Measurements from ENCODE around the gene TSPAN18. TPM values are rescaled to one million over a fixed set of nuclear protein-coding genes. Genes with fewer than 3 reads are reported as not detected.
A peak's percentile ranks its signal among the peaks of the same experiment; 100 is the strongest.

TSPAN18 gene
- total RNA-seq, 1 experiment from 2014 or later = 0.77 TPM

DNA sequence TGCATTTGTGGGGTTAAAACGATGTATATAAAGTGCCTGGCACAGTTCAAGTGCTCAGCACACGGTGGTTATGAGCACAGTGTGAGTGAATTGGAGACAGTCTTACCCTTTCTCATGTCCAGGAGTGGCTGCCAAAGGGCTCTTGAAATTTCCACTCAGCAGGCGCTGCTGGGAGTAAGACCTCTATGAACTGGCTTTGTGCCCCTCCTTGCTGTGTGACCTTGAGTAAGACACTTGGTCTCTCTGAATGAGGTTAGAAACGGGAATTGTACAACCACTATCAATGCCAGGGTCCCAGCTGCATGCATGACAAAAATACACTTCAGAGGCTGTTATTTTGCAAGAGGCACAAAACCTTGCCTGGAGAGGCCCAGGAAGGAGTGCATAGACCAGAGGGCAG lies 86.6 kb downstream of the TSPAN18 start:
- H3K4me1 Mint-ChIP-seq (ENCODE audit: insufficient read depth, unreplicated experiment) = peaks cover 13% of the 10 kb centered on the region
- ChIA-PET POLR2A (interaction anchor here (0.6 kb wide), 1 partner anchor 18 kb away, joined by 3 read pairs; no protein-coding TSS in a partner anchor), CTCF (no interaction called here)

DNA sequence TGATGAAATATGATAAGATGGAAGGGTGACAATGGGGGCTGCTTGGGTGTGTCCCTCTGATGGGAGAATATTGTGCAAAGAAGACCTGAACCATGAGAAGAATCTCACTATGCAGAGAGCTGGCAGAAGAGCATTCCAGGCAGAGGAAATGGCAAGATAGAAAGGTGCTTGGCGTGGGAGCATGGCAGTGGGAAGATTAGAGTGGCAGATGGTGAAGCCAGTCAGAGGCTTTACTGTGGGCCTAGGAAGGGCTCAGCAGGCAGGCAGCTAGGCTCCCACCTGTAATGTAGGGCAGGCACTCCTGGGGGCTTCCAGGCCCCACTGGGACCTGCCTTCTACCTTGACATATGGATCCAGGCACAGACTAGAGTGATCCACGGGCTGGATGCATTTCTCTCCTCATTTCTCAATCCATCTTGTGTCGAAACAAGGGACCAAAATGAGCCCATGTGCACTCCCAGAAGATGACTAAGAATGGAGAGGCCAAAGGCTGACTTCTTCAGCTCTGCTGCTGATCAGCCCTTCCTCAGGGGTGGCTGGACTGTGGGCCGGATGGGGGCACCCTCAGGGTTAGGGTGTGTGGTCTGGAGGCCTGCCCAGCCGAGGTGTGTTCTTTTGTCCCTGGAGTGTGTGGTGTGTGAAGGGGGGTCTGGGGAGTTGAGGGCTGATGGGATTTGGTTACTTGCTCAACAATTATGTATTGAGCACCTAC lies 88.3 kb downstream of the TSPAN18 start:
- ChIA-PET CTCF (interaction anchor here (0.6 kb wide), 1 partner anchor 393 kb away, joined by 5 read pairs; no protein-coding TSS in a partner anchor), POLR2A (interaction anchor here (0.6 kb wide), 1 partner anchor 13 kb away, joined by 3 read pairs; no protein-coding TSS in a partner anchor)
- H3K4me1 Mint-ChIP-seq (ENCODE audit: insufficient read depth, unreplicated experiment) = peaks cover 13% of the 10 kb centered on the region
- intact Hi-C loops (cut with micrococcal nuclease) = no loop called here
- H3K36me3 Mint-ChIP-seq (ENCODE audit: insufficient read depth, unreplicated experiment) = no peaks in the 10 kb centered on the region
- TF ChIP-seq CTCF (IDR thresholded peaks at IDR 0.05; ENCODE audit: unreplicated experiment) = no peak
- no peaks in the 10 kb centered on the region for H3K9me3 Mint-ChIP-seq (ENCODE audit: unreplicated experiment)
- peak; percentile 84 for DNase-seq (ENCODE audit: unreplicated experiment)
- BruUV-seq (replicated peaks) = no TSS peak
- H3K4me3 Mint-ChIP-seq (ENCODE audit: unreplicated experiment) = no peak overlapping the region
- H3K27ac Mint-ChIP-seq (ENCODE audit: low read depth, unreplicated experiment) = no peak overlapping the region
- H3K27me3 Mint-ChIP-seq (ENCODE audit: insufficient read depth, unreplicated experiment) = peaks cover 5% of the 10 kb centered on the region

More for the DNA sequence above, 86.6 kb downstream of the TSPAN18 start:
- intact Hi-C loops (cut with micrococcal nuclease) = no loop called here
- peaks cover 19% of the 10 kb centered on the region for H3K27me3 Mint-ChIP-seq (ENCODE audit: insufficient read depth, unreplicated experiment)
- H3K27ac Mint-ChIP-seq (ENCODE audit: low read depth, unreplicated experiment) = no peak overlapping the region
- BruUV-seq (replicated peaks) = no TSS peak
- H3K9me3 Mint-ChIP-seq (ENCODE audit: unreplicated experiment) = no peaks in the 10 kb centered on the region
- no peak for DNase-seq (ENCODE audit: unreplicated experiment)
- no peak for TF ChIP-seq CTCF (IDR thresholded peaks at IDR 0.05; ENCODE audit: unreplicated experiment)
- H3K36me3 Mint-ChIP-seq (ENCODE audit: insufficient read depth, unreplicated experiment) = no peaks in the 10 kb centered on the region
- H3K4me3 Mint-ChIP-seq (ENCODE audit: unreplicated experiment) = no peak overlapping the region

DNA sequence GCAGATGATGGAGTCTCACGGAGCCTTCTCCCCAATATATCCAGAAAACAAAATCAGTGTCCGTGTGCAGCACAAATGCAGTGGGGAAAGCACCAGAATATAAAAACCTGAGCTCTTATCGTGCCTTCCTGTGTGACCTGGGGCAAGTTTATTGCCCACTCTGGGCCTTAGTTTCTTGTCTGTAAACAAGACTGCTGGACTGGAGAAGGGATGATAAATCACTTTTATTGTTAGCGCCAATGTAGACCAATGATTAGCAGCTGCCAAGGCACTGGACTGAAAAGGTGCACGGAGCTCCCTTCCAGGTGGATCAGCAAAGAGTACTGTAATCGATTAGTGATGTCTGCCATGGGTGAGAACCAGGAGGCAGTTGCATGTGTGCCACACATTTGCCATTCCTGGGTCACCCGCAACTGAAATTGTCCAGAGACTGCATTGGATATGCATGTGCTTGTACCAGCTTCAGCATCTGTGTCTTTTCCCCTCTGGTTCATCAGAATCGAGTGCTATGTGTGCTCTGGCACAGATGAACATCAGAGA lies 89.2 kb downstream of the TSPAN18 start:
- no peak for TF ChIP-seq CTCF (IDR thresholded peaks at IDR 0.05; ENCODE audit: unreplicated experiment)
- no peaks in the 10 kb centered on the region for H3K9me3 Mint-ChIP-seq (ENCODE audit: unreplicated experiment)
- peaks cover 13% of the 10 kb centered on the region for H3K4me1 Mint-ChIP-seq (ENCODE audit: insufficient read depth, unreplicated experiment)
- intact Hi-C loops (cut with micrococcal nuclease) = no loop called here
- no TSS peak for BruUV-seq (replicated peaks)
- ChIA-PET CTCF (interaction anchor here (0.6 kb wide), 1 partner anchor 394 kb away, joined by 5 read pairs; no protein-coding TSS in a partner anchor), POLR2A (interaction anchor here (0.6 kb wide), 2 partner anchors 14 to 63 kb away, joined by 3 read pairs; no protein-coding TSS in a partner anchor)
- no peaks in the 10 kb centered on the region for H3K27me3 Mint-ChIP-seq (ENCODE audit: insufficient read depth, unreplicated experiment)
- H3K4me3 Mint-ChIP-seq (ENCODE audit: unreplicated experiment) = no peak overlapping the region
- no peak overlapping the region for H3K27ac Mint-ChIP-seq (ENCODE audit: low read depth, unreplicated experiment)
- H3K36me3 Mint-ChIP-seq (ENCODE audit: insufficient read depth, unreplicated experiment) = no peaks in the 10 kb centered on the region
- DNase-seq (ENCODE audit: unreplicated experiment) = no peak

DNA sequence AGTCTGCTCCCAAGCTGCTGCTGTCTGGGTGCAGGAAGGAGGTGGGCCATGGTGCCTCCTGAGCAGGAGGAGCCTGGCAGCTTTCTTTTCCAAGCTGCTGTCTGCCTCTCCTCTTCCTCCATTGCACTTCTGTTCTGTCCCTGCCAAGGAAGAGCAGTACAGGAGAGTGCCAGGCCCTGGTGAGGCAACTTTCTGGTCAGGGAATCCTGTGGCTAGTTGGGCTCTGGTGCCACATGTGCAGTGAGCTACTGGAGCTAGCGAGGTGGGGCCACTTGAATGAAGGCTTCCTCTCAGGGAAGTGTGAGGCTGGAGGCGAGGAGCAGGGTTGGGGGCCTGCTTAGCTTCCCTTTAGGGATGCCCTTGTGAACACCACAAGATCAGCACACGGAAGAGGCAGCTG lies 90.0 kb downstream of the TSPAN18 start:
- TF ChIP-seq CTCF (IDR thresholded peaks at IDR 0.05; ENCODE audit: unreplicated experiment) = no peak
- ChIA-PET POLR2A (no interaction called here), CTCF (interaction anchor here (0.8 kb wide), 1 partner anchor 40 kb away, joined by 3 read pairs; no protein-coding TSS in a partner anchor)
- Mint-ChIP-seq H3K27ac (ENCODE audit: low read depth, unreplicated experiment) (no peak overlapping the region), H3K4me1 (ENCODE audit: insufficient read depth, unreplicated experiment) (peaks cover 13% of the 10 kb centered on the region), H3K36me3 (ENCODE audit: insufficient read depth, unreplicated experiment) (no peaks in the 10 kb centered on the region), H3K4me3 (ENCODE audit: unreplicated experiment) (no peak overlapping the region), H3K27me3 (ENCODE audit: insufficient read depth, unreplicated experiment) (no peaks in the 10 kb centered on the region), H3K9me3 (ENCODE audit: unreplicated experiment) (no peaks in the 10 kb centered on the region)
- intact Hi-C loops (cut with micrococcal nuclease) = no loop called here
- DNase-seq (ENCODE audit: unreplicated experiment) = no peak
- BruUV-seq (replicated peaks) = no TSS peak

Data from MCF 10A (cell line).